NB4 (cell line): ENCODE measurements around the gene BCAN.

Source experiments
- CTCF ChIP-seq: IDR thresholded peaks from one replicate; pipeline ENCODE4 v1.5.1; 2012; ENCODE audit warnings: low read depth, low read length
- POLR2A ChIP-seq: IDR thresholded peaks from 2 replicates; pipeline ENCODE4 v1.6.1; 2011; ENCODE audit warnings: mild to moderate bottlenecking; ENCODE audit not compliant: insufficient read length; ENCODE audit errors: extremely low read depth

DNA sequence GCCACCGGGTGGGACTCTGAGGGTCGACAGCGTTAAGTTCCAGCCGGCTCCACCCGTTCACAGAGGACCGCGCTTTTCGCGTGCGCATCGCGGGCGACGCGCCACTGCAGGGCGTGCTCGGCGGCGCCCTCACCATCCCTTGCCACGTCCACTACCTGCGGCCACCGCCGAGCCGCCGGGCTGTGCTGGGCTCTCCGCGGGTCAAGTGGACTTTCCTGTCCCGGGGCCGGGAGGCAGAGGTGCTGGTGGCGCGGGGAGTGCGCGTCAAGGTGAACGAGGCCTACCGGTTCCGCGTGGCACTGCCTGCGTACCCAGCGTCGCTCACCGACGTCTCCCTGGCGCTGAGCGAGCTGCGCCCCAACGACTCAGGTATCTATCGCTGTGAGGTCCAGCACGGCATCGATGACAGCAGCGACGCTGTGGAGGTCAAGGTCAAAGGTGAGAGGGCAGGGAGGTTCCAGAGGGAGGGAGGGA is 4.9 kb downstream of the BCAN start:
- no peak for TF ChIP-seq CTCF
- no peak for TF ChIP-seq POLR2A
